Left renal cortex interstitium (tissue), 4 donors: ENCODE results near the gene CDK5RAP1. TPM values are rescaled to one million over a fixed set of nuclear protein-coding genes. Genes with fewer than 3 reads are reported as not detected.
A peak's percentile ranks its signal among the peaks of the same experiment; 100 is the strongest.

ENCODE experiments used
- DNase-seq, 4 donors: peaks; one replicate each; pipeline ENCODE4 v3.0.0-alpha.2; 2013; ENCODE audit warnings: low read depth in 4 of 4, low spot score in 2 of 4, missing footprints in 1 of 4
- polyA plus RNA-seq, 4 donors: library from polyadenylated mRNA; unstranded; fragments of 120-200 nt; gene quantifications; one replicate each; pipeline ENCODE4 v1.2.1, GENCODE V29; 2013; ENCODE audit not compliant: insufficient read length in 4 of 4

CDK5RAP1 gene
- polyA plus RNA-seq, 4 donors: 26.6 to 44.1 (median 35.1) TPM

DNA sequence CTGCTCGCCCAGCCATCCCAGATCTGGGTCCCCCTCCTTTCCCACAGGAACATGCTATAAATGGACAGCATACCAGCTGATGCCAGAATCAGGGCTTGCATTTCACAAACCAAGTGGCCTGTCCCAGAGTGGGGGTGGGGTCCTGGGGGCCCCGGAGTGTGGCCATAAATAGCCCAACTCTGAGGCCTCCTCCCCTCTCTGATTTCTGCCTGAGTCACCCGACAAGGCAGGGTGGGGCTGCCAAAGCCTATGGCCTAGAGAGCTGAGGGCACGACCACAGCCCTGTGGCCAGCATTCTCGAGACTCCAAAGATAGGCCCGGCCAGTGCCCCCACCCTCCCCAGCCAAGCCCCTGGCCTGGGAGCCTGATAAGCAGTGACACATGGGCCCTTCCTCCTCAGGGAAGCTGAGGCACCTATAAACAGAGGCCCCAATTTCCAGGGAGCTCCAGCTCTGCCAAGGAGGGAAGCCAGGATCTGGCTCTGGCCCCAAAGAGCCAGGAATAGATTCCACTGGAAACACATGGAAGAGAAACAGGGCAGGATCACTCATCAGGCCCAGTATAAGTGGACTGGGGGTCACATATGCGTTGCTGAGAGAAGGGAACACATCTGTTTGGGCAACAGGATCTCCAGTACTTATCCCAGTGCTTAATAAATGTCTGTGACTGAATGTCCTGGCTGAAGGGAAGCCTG, 22.0 kb upstream of the CDK5RAP1 start:
- DNase-seq: no peak

DNA sequence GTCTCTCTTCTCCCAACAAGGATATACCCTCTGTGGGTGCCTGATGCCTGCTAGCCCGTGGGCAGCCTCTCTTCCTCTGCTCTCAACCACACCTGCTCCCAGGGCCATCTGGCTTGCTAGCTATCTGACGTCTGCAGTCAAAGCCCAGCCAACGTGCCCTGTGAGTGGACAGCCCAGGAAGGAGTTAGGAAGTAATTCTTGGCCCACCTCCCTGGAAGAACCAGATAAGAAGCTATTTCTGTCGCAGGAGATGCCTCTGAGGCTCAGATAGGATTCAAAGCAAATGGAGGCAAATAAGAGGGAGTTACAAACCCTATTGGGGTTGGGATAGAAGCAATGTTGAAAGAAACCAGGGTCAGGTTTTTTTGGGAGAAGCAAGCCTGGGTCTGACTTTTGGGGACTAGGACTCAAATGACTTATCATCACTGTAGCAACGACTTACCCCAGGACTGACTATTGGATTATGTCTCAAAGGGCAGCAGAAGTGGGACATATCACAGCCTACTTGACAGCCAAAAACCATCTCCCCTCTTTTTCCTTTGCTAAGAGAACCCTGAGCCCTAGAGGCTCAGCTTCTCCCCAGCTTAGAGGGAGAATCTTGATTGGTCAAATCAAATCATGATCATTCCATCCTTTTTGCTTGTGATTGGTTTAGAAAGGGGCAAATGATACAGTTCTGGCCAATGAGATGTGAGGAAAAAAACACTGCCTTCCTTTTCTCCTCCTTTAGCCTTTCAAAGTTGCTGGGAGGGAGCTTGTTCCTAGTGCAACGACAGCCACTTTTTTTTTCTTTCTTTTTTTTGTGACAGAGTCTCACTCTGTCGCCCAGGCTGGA, 18.0 kb upstream of the CDK5RAP1 start:
- no peak for DNase-seq

DNA sequence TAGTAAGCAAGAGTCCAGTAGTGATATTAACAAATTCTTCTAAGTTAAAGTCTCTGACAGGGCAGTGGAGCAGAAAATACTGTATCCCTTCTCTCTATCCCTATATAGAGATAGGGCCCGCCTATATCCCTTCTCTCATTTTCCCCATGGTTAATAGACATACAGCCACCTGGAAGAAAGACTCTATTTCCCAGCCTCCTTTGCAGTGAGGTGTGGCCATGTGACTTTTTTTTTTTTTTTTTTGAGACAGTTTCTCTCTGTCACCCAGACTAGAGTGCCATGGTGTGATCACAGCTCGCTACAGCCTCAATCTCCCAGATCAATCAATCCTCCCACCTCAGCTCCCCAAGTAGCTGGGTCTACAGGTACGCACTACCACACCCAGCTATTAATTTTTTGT, 16.7 kb upstream of the CDK5RAP1 start:
- DNase-seq: no peak

DNA sequence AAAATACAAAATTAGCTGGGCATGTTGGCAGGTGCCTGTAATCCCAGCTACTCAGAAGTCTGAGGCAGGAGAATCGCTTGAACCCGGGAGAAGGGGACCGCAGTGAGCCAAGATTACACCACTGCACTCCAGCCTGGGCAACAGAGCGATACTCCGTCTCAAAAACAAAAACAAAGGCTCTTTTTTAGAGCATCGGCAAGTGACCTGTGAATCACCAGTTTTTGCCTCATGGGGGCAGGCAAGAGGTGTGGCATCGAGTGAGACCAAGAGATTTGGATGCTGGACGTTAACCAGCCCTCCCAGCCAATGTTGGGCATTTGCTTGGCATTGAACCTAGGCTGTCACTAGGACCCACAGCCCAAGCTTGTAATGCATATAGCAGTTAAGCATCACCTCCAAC, 14.6 kb upstream of the CDK5RAP1 start:
- DNase-seq: no peak

DNA sequence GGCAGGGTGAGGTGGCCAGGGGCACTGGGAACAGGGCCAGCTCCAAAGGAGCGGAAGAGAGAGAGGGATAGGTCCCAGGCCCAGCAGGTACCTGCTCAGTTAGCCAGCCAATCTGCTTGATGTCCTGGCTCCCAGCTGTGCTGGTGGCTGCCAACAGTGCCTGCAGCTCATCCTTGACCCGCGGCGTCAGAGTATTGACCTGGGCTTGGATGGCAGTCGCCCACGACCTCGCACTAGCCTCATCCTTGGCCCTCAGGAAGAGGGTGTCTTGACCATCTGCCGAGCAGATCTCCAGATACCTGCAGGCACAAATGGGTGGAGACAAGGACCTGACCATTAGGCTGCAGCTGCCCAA, 11.1 kb upstream of the CDK5RAP1 start:
- DNase-seq: no peak

DNA sequence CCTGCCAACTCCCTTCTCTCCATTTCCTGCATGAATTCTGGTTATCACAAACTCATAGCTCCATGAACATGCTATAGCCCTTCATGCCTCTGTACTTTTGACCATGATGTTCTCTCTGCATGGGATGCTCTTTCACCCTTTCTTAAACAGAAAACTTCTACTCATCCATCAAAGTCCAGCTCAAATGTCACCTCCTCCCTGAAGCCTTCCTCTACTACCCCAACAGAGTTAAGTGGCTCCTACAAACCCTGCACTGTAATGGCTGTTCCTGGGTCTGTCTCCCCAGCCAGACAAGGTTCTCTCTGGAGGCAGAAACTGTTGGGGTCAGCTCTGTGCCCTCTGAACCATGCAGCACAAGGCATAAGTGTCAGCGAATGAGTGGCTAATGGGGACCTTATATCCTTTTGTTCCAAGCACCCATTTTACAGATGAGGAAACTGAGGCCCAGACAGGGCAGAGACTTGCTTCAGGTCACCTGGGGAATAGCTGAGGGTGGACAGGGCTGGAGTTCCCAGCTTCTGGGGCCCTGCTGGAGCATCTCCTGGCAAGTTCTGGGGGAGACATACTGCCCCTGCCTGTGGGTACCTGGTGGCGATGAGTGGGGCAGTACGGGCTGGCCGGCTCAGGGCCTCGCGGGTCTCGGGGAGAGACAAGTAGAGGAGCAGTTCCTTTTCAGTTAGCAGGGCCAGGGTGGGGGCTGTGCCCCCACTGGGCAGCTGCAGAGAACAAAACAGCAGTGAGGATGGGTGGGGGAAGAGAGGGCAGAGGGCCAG, 10.6 kb upstream of the CDK5RAP1 start:
- no peak for DNase-seq

DNA sequence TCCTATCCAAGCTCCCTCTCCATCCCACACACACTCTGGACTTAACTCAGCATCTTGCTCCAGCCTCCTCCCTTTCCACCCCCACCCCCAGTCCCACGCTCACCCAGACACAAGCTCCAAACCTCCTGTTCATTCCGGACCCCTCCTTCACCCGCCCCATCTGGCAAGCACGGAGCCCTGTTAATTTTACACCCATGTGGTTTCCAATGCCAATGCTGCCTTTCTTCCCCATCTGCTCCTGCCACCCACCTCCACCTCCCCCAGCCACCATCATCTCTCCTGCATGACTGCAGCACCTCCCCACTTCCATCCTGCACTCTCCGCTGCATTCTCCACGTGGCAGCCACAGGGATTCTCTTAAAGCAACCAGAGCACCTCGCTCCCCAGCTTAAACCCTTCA, 9.9 kb upstream of the CDK5RAP1 start:
- DNase-seq: no peak

DNA sequence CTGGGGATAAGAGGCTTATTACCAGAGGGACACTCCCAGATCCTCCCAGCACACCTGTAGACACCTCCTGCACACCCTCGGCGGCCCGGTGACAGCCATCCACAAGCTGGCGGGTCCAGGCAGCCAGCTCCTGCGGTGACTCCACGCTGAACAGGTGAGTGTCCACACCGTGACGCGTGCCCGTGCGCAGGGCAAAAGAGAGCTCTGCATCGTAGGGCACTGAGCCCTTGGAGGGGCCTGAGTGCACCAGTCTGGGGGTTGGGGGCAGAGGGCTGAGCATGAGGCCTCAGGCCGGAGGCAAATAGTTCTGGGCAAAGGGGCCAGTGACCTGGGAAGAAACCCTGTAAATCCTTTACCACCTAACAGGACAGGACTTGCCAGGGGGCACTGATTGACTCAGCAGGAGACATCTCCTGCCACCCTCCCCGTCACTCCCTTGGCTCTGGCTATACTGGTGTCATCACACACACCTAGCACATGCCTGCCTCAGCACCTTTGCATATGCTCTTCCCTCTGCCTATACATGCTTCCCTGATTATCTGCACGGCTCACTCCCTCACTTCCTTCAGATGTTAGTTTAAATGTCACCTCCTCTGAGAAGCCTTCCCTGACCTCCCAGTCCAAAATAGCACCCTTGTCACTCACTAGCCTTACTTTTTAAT, 8.9 kb upstream of the CDK5RAP1 start:
- DNase-seq: no peak

DNA sequence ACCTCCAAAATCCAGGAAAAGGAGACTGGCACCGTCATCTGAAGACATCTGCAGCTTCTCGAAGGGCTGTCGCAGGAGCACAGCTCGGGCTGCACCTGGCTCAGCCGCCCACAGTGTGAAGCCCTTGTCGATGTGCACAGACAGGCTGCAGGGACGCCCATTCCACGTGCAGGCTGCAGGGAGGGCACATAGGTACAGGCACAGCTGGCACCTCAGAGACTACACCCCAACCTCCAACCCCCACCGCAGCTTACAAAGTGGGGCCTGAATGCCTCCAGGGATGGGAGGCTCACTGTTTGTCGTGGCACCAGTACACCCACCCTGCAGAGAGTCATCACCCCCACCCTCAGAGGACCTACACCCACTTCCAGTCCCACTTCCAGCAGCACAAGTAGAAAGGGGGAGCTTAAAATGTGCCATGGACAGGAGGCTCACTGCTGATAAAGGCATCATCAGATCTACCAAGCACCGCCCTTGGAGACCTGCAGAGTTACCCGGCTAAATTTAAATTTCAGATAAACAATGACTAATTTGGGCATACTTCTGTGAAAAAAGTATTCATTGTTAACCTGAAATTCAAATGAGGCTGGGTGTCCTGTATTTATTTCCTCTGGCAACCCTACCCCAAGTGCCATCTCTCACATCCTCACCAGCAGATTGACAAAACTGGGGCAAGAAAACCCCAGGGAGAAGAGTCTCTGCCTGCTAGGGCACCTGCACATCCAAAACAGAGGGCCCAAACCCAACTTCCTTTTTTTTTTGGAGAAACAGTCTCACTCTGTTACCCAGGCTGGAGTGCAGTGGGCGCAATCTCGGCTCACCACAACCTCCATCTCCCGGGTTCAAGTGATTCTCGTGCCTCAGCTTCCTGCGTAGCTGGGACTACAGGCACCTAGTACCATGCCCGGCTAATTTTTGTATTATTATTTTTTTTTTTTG, 7.7 kb upstream of the CDK5RAP1 start:
- DNase-seq: no peak

DNA sequence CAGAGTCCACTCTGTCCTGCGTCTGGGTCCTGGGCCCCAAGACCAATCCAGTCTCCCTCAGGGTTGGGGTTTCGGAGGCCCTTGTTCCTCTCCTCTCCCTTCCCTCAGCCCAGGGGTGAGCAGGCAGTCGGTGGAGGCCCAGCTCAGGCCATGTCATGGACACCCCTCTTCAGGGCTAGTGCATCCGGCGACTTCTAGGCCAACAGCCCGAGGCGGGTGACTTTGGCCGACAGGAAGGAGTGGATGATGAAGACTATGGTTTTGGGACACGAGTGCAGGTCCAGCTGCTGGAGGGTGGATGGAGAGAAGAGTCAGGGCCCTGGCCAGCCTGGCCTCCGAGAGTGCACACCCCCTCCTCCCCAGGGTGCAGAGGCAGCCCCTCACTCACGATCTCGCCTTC, 7.0 kb upstream of the CDK5RAP1 start:
- no peak for DNase-seq

DNA sequence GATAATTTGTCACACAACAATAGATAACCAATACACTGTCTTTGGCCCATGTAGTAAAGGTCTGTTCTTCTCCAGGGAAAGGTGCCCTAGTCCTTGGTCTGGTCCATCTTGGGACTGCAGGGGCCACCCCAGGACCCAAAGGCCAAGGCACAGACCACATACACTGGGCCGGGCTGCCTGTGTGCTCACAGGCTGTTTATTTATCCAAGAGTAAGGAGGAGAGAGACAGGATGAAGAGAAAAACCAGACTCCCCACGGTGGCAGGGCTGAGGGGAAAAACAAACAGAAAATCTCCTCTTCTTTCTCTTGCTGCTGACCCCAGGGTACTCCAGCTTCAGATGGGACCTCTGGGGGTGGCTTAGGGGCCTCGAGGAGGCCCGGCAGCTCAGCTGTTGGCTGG, 6.5 kb upstream of the CDK5RAP1 start:
- no peak for DNase-seq

DNA sequence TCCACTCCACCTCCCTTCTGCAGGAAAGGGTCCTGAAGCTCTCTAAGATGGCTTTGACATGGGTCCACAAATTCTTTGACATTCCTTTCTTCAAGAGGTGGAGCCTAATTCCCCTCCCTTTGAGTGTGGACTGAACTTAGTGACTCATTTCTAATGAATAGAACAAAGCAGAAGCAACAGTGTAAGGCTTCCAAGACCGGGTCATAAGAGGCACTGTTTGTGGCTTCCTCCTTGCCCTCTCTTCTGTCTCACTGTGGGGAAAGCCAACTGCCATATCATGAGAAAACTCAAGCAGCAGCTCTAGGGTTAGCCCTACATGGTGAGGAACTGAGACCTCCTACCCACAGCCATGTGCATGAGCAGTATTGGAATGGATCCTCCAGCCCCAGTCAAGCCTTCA, 5.9 kb upstream of the CDK5RAP1 start:
- no peak for DNase-seq

DNA sequence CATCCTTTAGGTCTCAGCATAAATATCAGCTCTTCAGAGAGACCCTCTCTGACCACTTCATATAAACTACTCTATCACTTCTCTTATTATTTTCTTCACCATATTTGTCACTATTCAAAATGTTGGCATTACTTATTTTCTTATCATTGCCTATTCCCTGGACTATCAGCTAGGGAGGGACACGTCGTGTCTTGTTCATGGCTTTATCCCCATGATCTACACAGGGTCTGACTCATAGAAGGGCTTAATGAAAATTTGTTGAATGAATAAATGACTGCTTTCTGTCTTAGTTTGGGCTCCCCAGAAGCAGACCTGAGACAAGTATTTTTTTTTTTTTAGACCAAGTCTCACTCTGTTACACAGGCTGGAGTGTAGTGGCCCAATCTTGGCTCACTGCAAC, 3.0 kb upstream of the CDK5RAP1 start:
- no peak for DNase-seq

DNA sequence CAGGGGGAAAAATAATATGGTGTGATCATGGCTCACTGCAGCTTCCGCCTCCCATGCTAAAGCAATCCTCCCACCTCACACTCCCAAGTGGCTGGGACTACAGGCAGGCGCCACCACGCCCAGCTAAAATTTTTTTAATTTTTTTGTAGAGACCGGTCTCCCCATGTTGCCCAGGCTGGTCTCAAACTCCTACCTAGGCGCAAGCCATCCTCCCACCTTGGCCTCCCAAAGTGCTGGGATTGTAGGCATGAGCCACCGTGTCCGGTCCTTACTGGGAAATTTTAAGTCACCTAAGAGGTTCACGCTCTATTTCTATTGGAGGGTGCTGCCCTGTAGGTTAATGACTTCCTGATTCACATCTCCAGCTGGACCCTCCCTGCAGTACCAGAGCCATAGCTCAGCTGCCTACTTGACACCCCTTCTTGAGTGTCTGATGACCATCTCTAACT, 626 bp upstream of the CDK5RAP1 start:
- no peak for DNase-seq

DNA sequence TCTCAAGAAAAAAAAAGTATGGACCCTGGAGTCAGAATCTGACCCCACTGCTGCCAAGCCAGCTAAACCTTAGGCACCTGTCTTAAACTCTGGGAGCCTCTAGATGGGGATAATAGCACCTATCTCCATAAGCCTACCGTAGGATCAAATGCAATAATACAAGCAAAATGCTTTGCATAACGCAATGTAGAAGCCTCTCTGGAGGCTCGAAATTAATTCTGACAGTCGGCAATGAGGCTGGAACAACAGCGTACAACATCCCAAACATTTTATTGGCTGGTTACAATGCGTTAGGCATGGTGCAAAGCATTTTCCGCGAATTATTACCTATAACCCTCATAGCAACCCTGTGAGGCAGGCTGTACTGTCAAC, 521 bp downstream of the CDK5RAP1 start:
- peak in 1 of 4 donors; percentile 19 for DNase-seq

DNA sequence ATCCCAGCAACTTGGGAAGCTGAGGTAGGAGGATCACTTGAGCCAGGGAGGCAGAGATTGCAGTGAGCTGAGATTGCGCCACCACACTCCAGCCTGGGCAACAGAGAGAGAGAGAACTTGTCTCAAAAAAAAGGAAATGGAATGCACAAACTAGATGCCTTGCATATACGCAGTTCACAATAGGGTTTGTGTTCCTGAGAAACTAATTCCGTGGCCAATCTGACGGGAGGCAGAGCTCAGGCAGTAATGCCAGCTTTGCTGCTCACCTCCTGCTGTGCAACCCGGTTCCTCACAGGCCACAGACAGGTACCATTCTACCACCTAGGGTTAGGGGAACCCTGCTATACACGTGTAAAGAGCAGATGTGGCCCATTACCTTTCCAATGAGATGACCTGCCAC, 1.4 kb downstream of the CDK5RAP1 start:
- DNase-seq: no peak

DNA sequence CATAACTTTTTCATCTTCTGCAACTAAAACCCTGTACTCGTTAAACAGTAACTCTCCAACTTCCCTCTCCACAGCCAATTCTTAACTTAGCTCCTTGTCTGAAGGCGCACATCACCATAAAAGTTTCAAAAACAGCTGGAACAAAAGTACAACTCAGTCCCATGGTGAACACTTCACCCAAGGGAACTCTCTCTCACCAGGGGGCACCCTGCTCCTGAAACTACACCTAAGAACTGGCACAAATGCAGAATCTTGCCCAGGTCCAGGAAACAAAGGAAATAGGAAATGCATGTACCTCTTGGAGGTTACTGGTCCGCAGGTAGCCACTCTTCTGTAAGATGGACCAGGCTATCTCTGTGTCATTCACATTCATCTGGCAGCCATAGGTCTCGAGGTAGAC, 6.6 kb downstream of the CDK5RAP1 start:
- DNase-seq: no peak

DNA sequence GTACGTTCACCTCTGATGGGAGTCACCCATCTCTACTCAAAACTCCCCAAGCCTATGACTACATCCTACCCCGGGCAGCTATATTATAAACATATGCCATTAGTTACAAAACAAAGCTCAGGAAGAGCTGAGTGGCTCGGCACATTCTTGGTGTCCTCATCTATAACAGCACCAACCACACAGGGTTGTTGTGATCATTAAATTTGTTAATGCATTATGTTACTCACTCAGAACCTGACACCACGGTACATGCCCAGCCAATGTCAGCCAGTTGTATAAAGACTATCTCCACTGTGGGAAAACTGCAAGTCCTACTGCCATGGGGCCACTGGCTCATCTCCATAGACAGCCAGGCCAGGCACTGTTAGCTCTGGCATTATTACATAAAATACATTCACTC, 7.7 kb downstream of the CDK5RAP1 start:
- no peak for DNase-seq

DNA sequence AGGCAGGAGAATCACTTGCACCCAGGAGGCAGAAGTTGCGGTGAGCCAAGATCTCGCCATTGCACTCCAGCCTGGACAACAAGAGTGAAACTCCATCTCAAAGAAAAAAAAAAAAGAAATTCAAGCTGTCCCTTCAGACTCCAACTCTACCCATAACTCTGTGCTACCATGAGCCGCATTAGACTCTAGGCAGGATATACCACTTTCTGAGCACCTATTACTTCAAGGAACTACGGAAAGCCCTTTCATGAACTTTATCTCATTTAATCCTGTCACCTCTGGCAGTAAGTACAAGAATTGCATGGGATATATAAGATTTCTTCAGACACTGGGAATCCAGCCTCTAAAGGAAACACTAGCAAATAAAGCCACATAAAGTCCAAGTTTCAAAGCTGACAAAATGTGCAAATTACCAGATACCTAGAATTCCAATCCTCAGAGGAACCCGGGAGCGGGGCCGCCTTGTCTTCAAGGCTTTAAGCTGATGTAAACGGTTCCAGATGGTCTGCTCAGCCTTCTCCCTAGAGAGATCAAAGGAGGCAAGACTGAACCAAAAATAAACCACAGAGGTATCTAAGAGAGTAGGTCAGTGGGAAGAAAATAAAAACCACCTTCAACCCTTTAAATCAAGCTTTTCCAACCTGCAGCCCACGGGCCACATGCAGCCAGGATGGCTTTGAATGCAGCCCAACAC, 9.4 kb downstream of the CDK5RAP1 start:
- DNase-seq: no peak
